A549 (cell line): ENCODE measurements around the gene DLGAP1. TPM values are rescaled to one million over a fixed set of nuclear protein-coding genes. Genes with fewer than 3 reads are reported as not detected.
"Not testable (repeated sequence)": the region's sequence is repeated elsewhere in the genome, so short reads cannot be mapped to it uniquely, and the experiment has no call there.

Experiments
- ATAC-seq, 2 experiments: fragments of 200-7000 bp in 1 of 2; fragments of >200 bp in 1 of 2; cut with Nextera tagmentation in 1 of 2; cut with Tn5 transposase in 1 of 2; 3 replicates each; pipeline versions ENCODE4 v1.8.0 to v1.9.1; 2018 to 2020; ENCODE audit warnings: mild to moderate bottlenecking in 1 of 2, moderate library complexity in 1 of 2
- CTCF ChIA-PET: fragments of 300-600 bp; sonication (Branson Sonifier 250); formaldehyde crosslinking; extraction: SDS; loops from one replicate; lab custom pipeline; 2021; ENCODE audit warnings: antibody characterized with exemption, inconsistent platforms; lab: Yijun Ruan, JAX
- POLR2A ChIA-PET: fragments of 350-600 bp; formaldehyde crosslinking; extraction: SDS; loops from one replicate; lab custom pipeline; 2021; ENCODE audit warnings: antibody characterized with exemption, inconsistent platforms; lab: Yijun Ruan, JAX
- DNase-seq, 2 experiments: peaks; one replicate each; pipeline versions ENCODE4 v3.0.0 to v3.0.0-alpha.2; 2011 to 2016; ENCODE audit warnings: low read depth in 1 of 2, low spot score in 1 of 2
- FAIRE-seq: peaks from 2 replicates; lab custom pipeline; 2011; peaks lifted over from hg19 to GRCh38; lab: Jason Lieb, UNC
- H3K27ac ChIP-seq, 2 experiments: fragments of >200 bp; sonication (Bioruptor Twin); formaldehyde crosslinking; 3 replicates each; pipeline ENCODE4 v1.5.1; 2016 to 2017
- H3K4me1 ChIP-seq: fragments of >200 bp; sonication (Bioruptor Twin); formaldehyde crosslinking; 3 replicates; pipeline ENCODE4 v1.6.1; 2016
- H3K4me2 ChIP-seq: fragments of >200 bp; sonication (Bioruptor Twin); formaldehyde crosslinking; 3 replicates; pipeline ENCODE4 v1.6.1; 2016
- H3K4me3 ChIP-seq: fragments of >200 bp; sonication (Bioruptor Twin); formaldehyde crosslinking; 3 replicates; pipeline ENCODE4 v1.5.1; 2016
- H3K9me3 ChIP-seq: fragments of >200 bp; sonication (Bioruptor Twin); formaldehyde crosslinking; 3 replicates; pipeline ENCODE4 v1.6.1; 2016
- BHLHE40 ChIP-seq: IDR thresholded peaks from 2 replicates; pipeline ENCODE4 v1.6.1; 2012; ENCODE audit warnings: low read depth, low read length, inconsistent platforms
- CTCF ChIP-seq: fragments of >200 bp; sonication (Bioruptor Twin); formaldehyde crosslinking; IDR thresholded peaks from 3 replicates; pipeline ENCODE4 v1.5.1; 2016
- E2F6 ChIP-seq: IDR thresholded peaks from 2 replicates; pipeline ENCODE4 v1.6.1; 2012; ENCODE audit warnings: low read depth, borderline replicate concordance
- EHMT2 ChIP-seq: fragments of 200-600 bp; sonication (generic); IDR thresholded peaks from 2 replicates; pipeline ENCODE4 v1.6.1; 2016; ENCODE audit warnings: antibody characterized with exemption, low read depth, mild to moderate bottlenecking, moderate library complexity
- EP300 ChIP-seq, 2 experiments: fragments of >200 bp; sonication (Bioruptor Twin); formaldehyde crosslinking; IDR thresholded peaks; 2 replicates in 1 of 2; 3 replicates in 1 of 2; pipeline ENCODE4 v1.6.1; 2016 to 2017
- ESRRA ChIP-seq: fragments of 150-350 bp; IDR thresholded peaks from 2 replicates; pipeline ENCODE4 v1.6.1; 2014; ENCODE audit warnings: mild to moderate bottlenecking, low read length, borderline replicate concordance
- GATA3 ChIP-seq: IDR thresholded peaks from 2 replicates; pipeline ENCODE4 v1.6.1; 2012; ENCODE audit warnings: borderline replicate concordance
- HES2 ChIP-seq: fragments of >200 bp; sonication (Bioruptor Twin); formaldehyde crosslinking; IDR thresholded peaks from 2 replicates; pipeline ENCODE4 v1.6.1; 2016
- HOXA7 ChIP-seq: fragments of 250-450 bp; sonication (Bioruptor Pico); IDR thresholded peaks from 2 replicates; pipeline ENCODE4 v1.5.0; 2020; ENCODE audit warnings: mild to moderate bottlenecking, moderate library complexity
- HOXB13 ChIP-seq: fragments of 250-450 bp; sonication (Bioruptor Pico); IDR thresholded peaks from 2 replicates; pipeline ENCODE4 v1.5.0; 2020; ENCODE audit warnings: low read depth, mild to moderate bottlenecking, moderate library complexity
- HOXB5 ChIP-seq: fragments of 250-450 bp; sonication (Bioruptor Pico); IDR thresholded peaks from 2 replicates; pipeline ENCODE4 v1.5.0; 2020; ENCODE audit warnings: mild to moderate bottlenecking, moderate library complexity
- JUN ChIP-seq, 2 experiments: fragments of >200 bp; sonication (Bioruptor Twin); formaldehyde crosslinking; IDR thresholded peaks; 2 replicates in 1 of 2; 3 replicates in 1 of 2; pipeline ENCODE4 v1.6.1; 2016 to 2017
- MAX ChIP-seq: IDR thresholded peaks from 2 replicates; pipeline ENCODE4 v1.6.1; 2012
- PBX3 ChIP-seq: IDR thresholded peaks from 2 replicates; pipeline ENCODE4 v1.6.1; 2012
- PHF8 ChIP-seq: fragments of 200-600 bp; sonication (generic); IDR thresholded peaks from 2 replicates; pipeline ENCODE4 v1.6.1; 2016; ENCODE audit warnings: low read depth, mild to moderate bottlenecking, antibody characterized with exemption, moderate library complexity, borderline replicate concordance
- RFX5 ChIP-seq: fragments of 450-650 bp; IDR thresholded peaks from 2 replicates; pipeline ENCODE4 v1.7.1; 2014; ENCODE audit warnings: antibody characterized with exemption, mild to moderate bottlenecking, moderate library complexity
- TFCP2L1 ChIP-seq: fragments of 250-450 bp; sonication (Bioruptor Pico); IDR thresholded peaks from 2 replicates; pipeline ENCODE4 v1.5.0; 2021; ENCODE audit warnings: mild to moderate bottlenecking
- WGBS: methylation state at CpG from one replicate; pipeline ENCODE4 v1.1.6; 2017; ENCODE audit errors: missing lambda C conversion rate; 5-methylcytosine and 5-hydroxymethylcytosine counted together
- polyA plus RNA-seq, 4 experiments: library from polyadenylated mRNA; depleted of rRNA in 3 of 4; stranded (reverse); fragments of >200 nt; fragmentation: RNase III in 1 of 4; extraction: RNeasy Plus Mini Kit Qiagen cat#74134 plus additional on column Dnase treatment in 1 of 4; gene quantifications; 2 replicates in 3 of 4; 3 replicates in 1 of 4; pipeline ENCODE4 v1.2.3, GENCODE V29; 2011 to 2017
- TF ChIP-seq, protein P1 (sequence below): fragments of 450-650 bp; IDR thresholded peaks from 2 replicates; pipeline ENCODE4 v1.6.1; 2014; ENCODE audit warnings: antibody characterized with exemption
- TF ChIP-seq, protein P2 (sequence below): fragments of 250-450 bp; sonication (Bioruptor Pico); IDR thresholded peaks from 2 replicates; pipeline ENCODE4 v1.5.0; 2021; ENCODE audit warnings: mild to moderate bottlenecking, moderate library complexity, borderline replicate concordance

Gene DLGAP1
- polyA plus RNA-seq, 2 of the 4 experiments (the other 2 are of a cell fraction): 0.04 to 0.12 TPM

GRCh38 chr18:3603421-3604234 lies 851.5 kb downstream of the DLGAP1 start (continued):
- TF ChIP-seq GATA3 (peak; percentile 18; the same call in 1 of the 2 replicates), PBX3 (no peak), ESRRA (no peak), HOXB13 (CRISPR knock-in tag) (no peak; the same call in none of the 2 replicates), HOXB5 (CRISPR knock-in tag) (peak; percentile 58; the same call in 1 of the 2 replicates), HES2 (no peak)
- TF ChIP-seq, protein P1, sequence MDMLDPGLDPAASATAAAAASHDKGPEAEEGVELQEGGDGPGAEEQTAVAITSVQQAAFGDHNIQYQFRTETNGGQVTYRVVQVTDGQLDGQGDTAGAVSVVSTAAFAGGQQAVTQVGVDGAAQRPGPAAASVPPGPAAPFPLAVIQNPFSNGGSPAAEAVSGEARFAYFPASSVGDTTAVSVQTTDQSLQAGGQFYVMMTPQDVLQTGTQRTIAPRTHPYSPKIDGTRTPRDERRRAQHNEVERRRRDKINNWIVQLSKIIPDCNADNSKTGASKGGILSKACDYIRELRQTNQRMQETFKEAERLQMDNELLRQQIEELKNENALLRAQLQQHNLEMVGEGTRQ: peak; percentile 88

DNA sequence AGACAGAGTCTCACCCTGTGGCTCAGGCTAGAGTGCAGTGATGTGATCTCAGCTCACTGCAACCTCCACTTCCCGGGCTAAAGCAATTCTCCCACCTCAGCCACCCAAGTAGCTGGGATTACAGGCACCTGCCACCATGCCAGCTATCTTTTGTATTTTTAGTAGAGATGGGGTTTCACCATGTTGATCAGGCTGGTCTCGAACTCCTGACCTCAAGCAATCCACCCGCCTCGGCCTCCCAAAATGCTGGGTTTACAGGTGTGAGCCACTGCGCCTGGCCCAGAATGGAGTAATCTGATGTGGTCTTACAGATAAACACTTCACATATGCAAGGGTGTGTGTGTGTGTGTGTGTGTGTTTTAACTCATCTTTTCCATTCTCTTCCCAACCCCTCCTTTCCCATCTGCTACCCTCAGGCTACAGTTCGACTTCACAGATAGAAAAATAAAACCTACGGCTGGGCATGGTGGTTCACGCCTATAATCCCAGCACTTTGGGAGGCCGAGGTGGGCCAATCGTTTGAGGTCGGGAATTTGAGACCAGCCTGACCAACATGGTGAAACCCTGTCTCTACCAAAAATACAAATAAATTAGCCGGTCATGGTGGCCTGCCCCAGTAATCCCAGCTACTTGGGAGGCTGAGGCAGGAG lies 853.9 kb downstream of the DLGAP1 start:
- ChIA-PET POLR2A (interaction anchor here (0.5 to 3.6 kb wide), 5 partner anchors 7 to 179 kb away, joined by 3 to 101 read pairs (median 73); no protein-coding TSS in a partner anchor), CTCF (interaction anchor here (3.7 to 13.2 kb wide), 2 partner anchors 65 to 148 kb away, joined by 21 to 136 read pairs; no protein-coding TSS in a partner anchor)
- WGBS: 87% methylated on average over 12 of the region's 12 CpGs
- H3K9me3 ChIP-seq, FAIRE-seq, H3K4me2 ChIP-seq, ATAC-seq, H3K4me3 ChIP-seq, DNase-seq: not testable (repeated sequence)
- Histone ChIP-seq H3K4me1 (peaks cover 77% of the 10 kb centered on the region), H3K27ac (peak overlapping the region; percentile 99 to 100)
- TF ChIP-seq HOXA7: 0 out of 2 replicates have a peak, but pooled peaks have one; percentile 55

- Histone ChIP-seq H3K4me2 (no peak overlapping the region), H3K9me3 (no peaks in the 10 kb centered on the region), H3K4me3 (no peak overlapping the region), H3K27ac (peak overlapping the region; percentile 98 to 100), H3K4me1 (peaks cover 78% of the 10 kb centered on the region)
- FAIRE-seq (no peak), ATAC-seq (no peak), DNase-seq (no peak)
- TF ChIP-seq HES2: no peak
- TF ChIP-seq EP300 (IDR thresholded peaks at IDR 0.05): no peak
- TF ChIP-seq HOXB13 (CRISPR knock-in tag): no peak
- no peak for TF ChIP-seq BHLHE40
- TF ChIP-seq ESRRA: no peak
- TF ChIP-seq TFCP2L1 (CRISPR knock-in tag): no peak
- TF ChIP-seq PHF8: no peak
- no peak for TF ChIP-seq EHMT2
- no peak for TF ChIP-seq MAX
- no peak for TF ChIP-seq CTCF
- TF ChIP-seq RFX5: no peak
- no peak for TF ChIP-seq JUN (IDR thresholded peaks at IDR 0.05)
- TF ChIP-seq, protein P2, sequence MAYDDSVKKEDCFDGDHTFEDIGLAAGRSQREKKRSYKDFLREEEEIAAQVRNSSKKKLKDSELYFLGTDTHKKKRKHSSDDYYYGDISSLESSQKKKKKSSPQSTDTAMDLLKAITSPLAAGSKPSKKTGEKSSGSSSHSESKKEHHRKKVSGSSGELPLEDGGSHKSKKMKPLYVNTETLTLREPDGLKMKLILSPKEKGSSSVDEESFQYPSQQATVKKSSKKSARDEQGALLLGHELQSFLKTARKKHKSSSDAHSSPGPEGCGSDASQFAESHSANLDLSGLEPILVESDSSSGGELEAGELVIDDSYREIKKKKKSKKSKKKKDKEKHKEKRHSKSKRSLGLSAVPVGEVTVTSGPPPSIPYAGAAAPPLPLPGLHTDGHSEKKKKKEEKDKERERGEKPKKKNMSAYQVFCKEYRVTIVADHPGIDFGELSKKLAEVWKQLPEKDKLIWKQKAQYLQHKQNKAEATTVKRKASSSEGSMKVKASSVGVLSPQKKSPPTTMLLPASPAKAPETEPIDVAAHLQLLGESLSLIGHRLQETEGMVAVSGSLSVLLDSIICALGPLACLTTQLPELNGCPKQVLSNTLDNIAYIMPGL (CRISPR knock-in tag): no peak
- no peak for TF ChIP-seq E2F6
- TF ChIP-seq, protein P1: no peak
- no peak for TF ChIP-seq HOXA7
- ChIA-PET CTCF (interaction anchor here (0.6 to 13.2 kb wide), 4 partner anchors 17 to 270 kb away, joined by 3 to 136 read pairs (median 3); no protein-coding TSS in a partner anchor), POLR2A (no interaction called here)
- 85% methylated on average over 6 of the region's 6 CpGs for WGBS
Measured at GRCh38 chr18:3599861-3600260, 855.2 kb downstream of the DLGAP1 start.
